ENCODE results near the gene GFRA1. TPM values are rescaled to one million over a fixed set of nuclear protein-coding genes. Genes with fewer than 3 reads are reported as not detected.
A peak's percentile ranks its signal among the peaks of the same experiment; 100 is the strongest.

GFRA1 gene
- total RNA-seq, 1 donor from 2014 or later = 14.0 TPM

DNA sequence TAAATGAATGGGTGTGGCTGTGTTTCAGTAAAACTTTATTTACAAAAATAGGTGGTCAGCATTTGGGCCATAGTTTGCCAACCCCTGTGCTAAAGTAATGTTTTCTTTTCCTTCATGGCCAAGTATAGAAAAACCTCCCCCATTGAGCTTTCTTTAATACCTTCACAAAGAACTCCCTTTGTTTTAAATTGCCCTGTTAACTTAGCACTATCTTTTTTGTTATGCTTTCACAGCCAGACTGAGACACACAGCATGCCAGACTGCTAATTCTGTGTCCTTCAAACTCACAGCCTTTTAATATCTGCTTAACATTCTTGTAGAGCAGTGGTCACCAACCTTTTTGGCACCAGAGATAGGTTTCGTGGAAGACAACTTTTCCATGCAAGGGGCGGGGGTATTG lies 78.0 kb downstream of the GFRA1 start:
- no peak for DNase-seq (ENCODE audit: low spot score)
- Histone ChIP-seq H3K4me3 (no peak overlapping the region), H2AFZ (replicated peaks) (no peak overlapping the region), H3K27ac (no peak overlapping the region), H3K9ac (no peak overlapping the region), H3K27me3 (no peaks in the 10 kb centered on the region), H3K4me2 (no peak overlapping the region), H3K36me3 (no peaks in the 10 kb centered on the region), H4K20me1 (ENCODE audit: low read depth) (no peaks in the 10 kb centered on the region), H3K4me1 (no peaks in the 10 kb centered on the region), H3K79me2 (ENCODE audit: low read depth) (no peaks in the 10 kb centered on the region), H3K9me3 (ENCODE audit: low read depth) (peaks cover 8% of the 10 kb centered on the region), H3F3A (ENCODE audit: low read depth) (no peaks in the 10 kb centered on the region)
- TF ChIP-seq EZH2 (IDR thresholded peaks at IDR 0.05) = no peak
- TF ChIP-seq EZH2phosphoT487 (IDR thresholded peaks at IDR 0.05) = no peak
- Mint-ChIP-seq H3K4me3 (no peak overlapping the region), H3K9me3 (peaks cover 16% of the 10 kb centered on the region), H3K36me3 (peaks cover 6% of the 10 kb centered on the region), H3K27ac (peak overlapping the region; percentile 38), H3K4me1 (peaks cover 11% of the 10 kb centered on the region), H3K27me3 (ENCODE audit: insufficient read depth, low read depth) (peaks cover 3% of the 10 kb centered on the region)

DNA sequence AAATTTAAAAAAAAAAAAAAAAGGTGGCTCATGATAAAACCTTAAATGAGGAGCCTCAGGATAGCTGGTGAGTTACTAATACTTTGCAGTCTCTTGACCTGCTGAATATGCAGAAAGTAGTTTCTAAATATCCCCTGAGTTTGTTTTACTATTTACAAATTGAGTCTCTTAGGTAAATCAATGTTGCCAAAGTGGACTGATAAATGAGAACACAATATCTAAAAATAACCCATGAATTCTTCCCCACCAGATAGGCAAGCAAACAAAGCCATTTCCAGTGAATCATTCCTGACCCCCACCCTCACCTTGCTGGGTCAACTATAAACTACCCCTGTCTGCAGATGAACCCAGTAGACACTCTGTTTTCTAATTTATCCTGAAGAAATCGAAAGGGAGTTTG lies 78.9 kb downstream of the GFRA1 start:
- H3K36me3 ChIP-seq = no peaks in the 10 kb centered on the region
- no peak for TF ChIP-seq EZH2phosphoT487 (IDR thresholded peaks at IDR 0.05)
- no peak for TF ChIP-seq EZH2 (IDR thresholded peaks at IDR 0.05)
- TF ChIP-seq, protein P1, sequence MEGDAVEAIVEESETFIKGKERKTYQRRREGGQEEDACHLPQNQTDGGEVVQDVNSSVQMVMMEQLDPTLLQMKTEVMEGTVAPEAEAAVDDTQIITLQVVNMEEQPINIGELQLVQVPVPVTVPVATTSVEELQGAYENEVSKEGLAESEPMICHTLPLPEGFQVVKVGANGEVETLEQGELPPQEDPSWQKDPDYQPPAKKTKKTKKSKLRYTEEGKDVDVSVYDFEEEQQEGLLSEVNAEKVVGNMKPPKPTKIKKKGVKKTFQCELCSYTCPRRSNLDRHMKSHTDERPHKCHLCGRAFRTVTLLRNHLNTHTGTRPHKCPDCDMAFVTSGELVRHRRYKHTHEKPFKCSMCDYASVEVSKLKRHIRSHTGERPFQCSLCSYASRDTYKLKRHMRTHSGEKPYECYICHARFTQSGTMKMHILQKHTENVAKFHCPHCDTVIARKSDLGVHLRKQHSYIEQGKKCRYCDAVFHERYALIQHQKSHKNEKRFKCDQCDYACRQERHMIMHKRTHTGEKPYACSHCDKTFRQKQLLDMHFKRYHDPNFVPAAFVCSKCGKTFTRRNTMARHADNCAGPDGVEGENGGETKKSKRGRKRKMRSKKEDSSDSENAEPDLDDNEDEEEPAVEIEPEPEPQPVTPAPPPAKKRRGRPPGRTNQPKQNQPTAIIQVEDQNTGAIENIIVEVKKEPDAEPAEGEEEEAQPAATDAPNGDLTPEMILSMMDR (IDR thresholded peaks at IDR 0.05) = no peak
- DNase-seq (ENCODE audit: low spot score) = no peak
- peaks cover 16% of the 10 kb centered on the region for H3K9me3 Mint-ChIP-seq
- H3K27ac Mint-ChIP-seq = no peak overlapping the region
- no peak overlapping the region for H3K4me2 ChIP-seq
- H3K36me3 Mint-ChIP-seq = peaks cover 6% of the 10 kb centered on the region
- peaks cover 11% of the 10 kb centered on the region for H3K4me1 Mint-ChIP-seq
- no peaks in the 10 kb centered on the region for H3K79me2 ChIP-seq (ENCODE audit: low read depth)
- no peak overlapping the region for H3K27ac ChIP-seq
- no peak overlapping the region for H3K4me3 ChIP-seq
- no peak overlapping the region for H3K4me3 Mint-ChIP-seq
- no peak overlapping the region for H3K9ac ChIP-seq
- H3K27me3 ChIP-seq = no peaks in the 10 kb centered on the region
- no peaks in the 10 kb centered on the region for H3F3A ChIP-seq (ENCODE audit: low read depth)
- H3K4me1 ChIP-seq = no peaks in the 10 kb centered on the region
- peaks cover 8% of the 10 kb centered on the region for H3K9me3 ChIP-seq (ENCODE audit: low read depth)
- H2AFZ ChIP-seq (replicated peaks) = no peak overlapping the region
- no peaks in the 10 kb centered on the region for H3K27me3 Mint-ChIP-seq (ENCODE audit: insufficient read depth, low read depth)
- no peaks in the 10 kb centered on the region for H4K20me1 ChIP-seq (ENCODE audit: low read depth)

DNA sequence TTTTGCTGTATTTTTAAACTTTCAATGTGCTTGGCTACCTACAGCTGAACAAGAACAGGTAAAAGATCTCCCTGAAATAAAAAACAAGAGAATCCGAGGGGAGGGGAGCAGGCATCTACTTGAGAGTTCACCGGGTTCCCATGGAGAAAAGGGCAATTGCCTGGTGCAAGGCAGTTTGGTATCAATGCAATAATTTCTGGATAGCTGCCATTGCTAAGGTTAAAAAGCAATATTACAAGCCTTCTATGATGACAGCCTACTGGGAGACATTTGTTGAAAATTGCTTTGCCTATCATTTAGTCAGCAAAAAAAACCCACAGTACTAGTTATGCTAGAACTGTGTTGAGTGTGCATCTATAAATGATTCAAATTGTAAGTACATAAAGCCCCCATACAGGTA lies 82.1 kb downstream of the GFRA1 start:
- no peak for TF ChIP-seq EZH2phosphoT487 (IDR thresholded peaks at IDR 0.05)
- no peak for TF ChIP-seq EZH2 (IDR thresholded peaks at IDR 0.05)
- TF ChIP-seq, protein P1 (IDR thresholded peaks at IDR 0.05) = no peak
- H3K36me3 ChIP-seq = no peaks in the 10 kb centered on the region
- H3K27me3 Mint-ChIP-seq (ENCODE audit: insufficient read depth, low read depth) = no peaks in the 10 kb centered on the region
- H3K4me3 Mint-ChIP-seq = no peak overlapping the region
- H3K4me3 ChIP-seq = no peak overlapping the region
- H3K79me2 ChIP-seq (ENCODE audit: low read depth) = no peaks in the 10 kb centered on the region
- H3K9ac ChIP-seq = no peak overlapping the region
- H2AFZ ChIP-seq (replicated peaks) = no peak overlapping the region
- no peaks in the 10 kb centered on the region for H4K20me1 ChIP-seq (ENCODE audit: low read depth)
- H3F3A ChIP-seq (ENCODE audit: low read depth) = no peaks in the 10 kb centered on the region
- no peak overlapping the region for H3K4me2 ChIP-seq
- peaks cover 6% of the 10 kb centered on the region for H3K36me3 Mint-ChIP-seq
- no peaks in the 10 kb centered on the region for H3K27me3 ChIP-seq
- no peak overlapping the region for H3K27ac ChIP-seq
- H3K9me3 Mint-ChIP-seq = peaks cover 16% of the 10 kb centered on the region
- no peaks in the 10 kb centered on the region for H3K4me1 ChIP-seq
- no peak overlapping the region for H3K27ac Mint-ChIP-seq
- no peak for DNase-seq (ENCODE audit: low spot score)
- H3K4me1 Mint-ChIP-seq = peaks cover 14% of the 10 kb centered on the region
- peaks cover 5% of the 10 kb centered on the region for H3K9me3 ChIP-seq (ENCODE audit: low read depth)

DNA sequence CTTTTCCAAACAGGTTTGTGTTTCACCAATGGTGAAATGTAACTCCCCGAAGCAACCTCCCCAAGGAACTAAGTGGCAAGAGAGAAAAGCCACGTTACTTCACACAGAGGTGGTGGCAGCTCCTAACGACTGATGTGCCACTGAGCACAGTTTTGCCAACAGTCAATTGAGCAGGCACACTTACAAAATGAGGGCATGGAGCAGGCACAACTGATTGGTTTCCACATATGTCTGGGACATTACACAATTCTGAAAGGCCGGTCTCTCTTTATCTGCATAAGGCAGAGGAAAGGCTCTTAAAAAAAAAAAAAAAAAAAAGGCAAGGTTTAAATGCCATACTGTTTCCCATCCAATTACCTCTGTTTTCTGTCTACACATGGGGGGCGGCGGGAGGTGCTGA lies 86.7 kb downstream of the GFRA1 start:
- peaks cover 7% of the 10 kb centered on the region for H3K4me1 Mint-ChIP-seq
- Histone ChIP-seq H3K4me2 (no peak overlapping the region), H3K79me2 (ENCODE audit: low read depth) (no peaks in the 10 kb centered on the region), H3K4me1 (no peaks in the 10 kb centered on the region), H4K20me1 (ENCODE audit: low read depth) (peaks cover 2% of the 10 kb centered on the region), H3F3A (ENCODE audit: low read depth) (no peaks in the 10 kb centered on the region), H3K27me3 (no peaks in the 10 kb centered on the region), H3K9ac (no peak overlapping the region), H3K36me3 (no peaks in the 10 kb centered on the region), H2AFZ (replicated peaks) (no peak overlapping the region), H3K4me3 (no peak overlapping the region), H3K9me3 (ENCODE audit: low read depth) (no peaks in the 10 kb centered on the region), H3K27ac (no peak overlapping the region)
- TF ChIP-seq, protein P1 (IDR thresholded peaks at IDR 0.05) = no peak
- no peak for TF ChIP-seq EZH2 (IDR thresholded peaks at IDR 0.05)
- TF ChIP-seq EZH2phosphoT487 (IDR thresholded peaks at IDR 0.05) = no peak
- no peaks in the 10 kb centered on the region for H3K27me3 Mint-ChIP-seq (ENCODE audit: insufficient read depth, low read depth)
- H3K36me3 Mint-ChIP-seq = no peaks in the 10 kb centered on the region
- H3K27ac Mint-ChIP-seq = no peak overlapping the region
- no peak for DNase-seq (ENCODE audit: low spot score)
- H3K9me3 Mint-ChIP-seq = no peaks in the 10 kb centered on the region
- no peak overlapping the region for H3K4me3 Mint-ChIP-seq
